Spleen (tissue), 11 donors: ENCODE measurements around the gene MRPL4. TPM values are rescaled to one million over a fixed set of nuclear protein-coding genes. Genes with fewer than 3 reads are reported as not detected.

Experiments
- DNase-seq: peaks from one replicate; pipeline ENCODE4 v3.0.0-alpha.2; 2020
- H3K27ac ChIP-seq, 8 donors: fragments of 200-600 bp; sonication (generic) in 7 of 8; 1 replicate in 4 of 8; 2 replicates in 4 of 8; pipeline versions ENCODE4 v1.5.0 to v1.8.0; 2016 to 2021; ENCODE audit warnings: inconsistent platforms in 4 of 8, mild to moderate bottlenecking in 4 of 8, moderate library complexity in 1 of 8
- H3K27me3 ChIP-seq, 7 donors: fragments of 200-600 bp; sonication (generic) in 6 of 7; replicated peaks in 1 of 7; 1 replicate in 4 of 7; 2 replicates in 3 of 7; pipeline versions ENCODE4 v1.5.0 to v1.8.0; 2016 to 2021; ENCODE audit warnings: inconsistent platforms in 3 of 7, mild to moderate bottlenecking in 1 of 7
- H3K36me3 ChIP-seq, 6 donors: fragments of 200-600 bp; sonication (generic) in 5 of 6; 1 replicate in 4 of 6; 2 replicates in 2 of 6; pipeline versions ENCODE4 v1.5.0 to v1.8.0; 2016 to 2021; ENCODE audit warnings: inconsistent platforms in 2 of 6
- H3K4me1 ChIP-seq, 6 donors: fragments of 200-600 bp; sonication (generic) in 5 of 6; 1 replicate in 3 of 6; 2 replicates in 3 of 6; pipeline versions ENCODE4 v1.5.0 to v1.8.0; 2016 to 2021; ENCODE audit warnings: inconsistent platforms in 3 of 6
- H3K4me3 ChIP-seq, 8 donors: fragments of 200-600 bp; sonication (generic) in 7 of 8; 1 replicate in 4 of 8; 2 replicates in 4 of 8; pipeline versions ENCODE4 v1.5.0 to v1.8.0; 2016 to 2021; ENCODE audit warnings: inconsistent platforms in 4 of 8, mild to moderate bottlenecking in 4 of 8, moderate library complexity in 2 of 8
- H3K9me3 ChIP-seq, 8 donors: fragments of 200-600 bp; sonication (generic) in 7 of 8; 1 replicate in 4 of 8; 2 replicates in 4 of 8; pipeline versions ENCODE4 v1.5.0 to v1.8.0; 2016 to 2021; ENCODE audit warnings: inconsistent platforms in 4 of 8
- POLR2A ChIP-seq, 3 donors: fragments of 450-650 bp; IDR thresholded peaks; one replicate each; pipeline ENCODE4 v1.5.1; 2017; ENCODE audit warnings: antibody characterized with exemption in 3 of 3, mild to moderate bottlenecking in 1 of 3
- POLR2AphosphoS5 ChIP-seq, 3 donors: sonication (generic); formaldehyde crosslinking; IDR thresholded peaks; one replicate each; pipeline ENCODE4 v1.5.1; 2017; ENCODE audit warnings: antibody characterized with exemption in 3 of 3
- WGBS, 5 donors: extraction: QIAGEN DNeasy Blood & Tissue Kit in 3 of 5; methylation state at CpG; one replicate each; pipeline versions ENCODE4 v1.1.5 to v1.1.7; 2013 to 2018; 5-methylcytosine and 5-hydroxymethylcytosine counted together
- intact Hi-C: fragments of 100-400 bp; cut with DNase I; formaldehyde crosslinking; loops from one replicate; pipeline ENCODE4 v1.15.0; 2023; ENCODE audit warnings: low total_unique reads
- polyA plus RNA-seq, 3 donors: library from polyadenylated mRNA; stranded (reverse); fragments of 200-250 nt; gene quantifications; one replicate each; pipeline ENCODE4 v1.2.1, GENCODE V29; 2013
- total RNA-seq, 7 donors: library from RNA; depleted of rRNA in 3 of 7; stranded (reverse); fragments of >200 nt in 3 of 7; fragmentation: NEBNext Ultra II Directional in 4 of 7; extraction: Animal tissue kit (Norgen Biotek cat#: 25700) in 4 of 7; gene quantifications; one replicate each; pipeline versions ENCODE4 v1.1.0 to v1.2.1, GENCODE V29; 2016 to 2021
- TF ChIP-seq, protein P1 (sequence below), 11 experiments: fragments of 200-600 bp in 7 of 11; fragments of 450-650 bp in 4 of 11; sonication (generic) in 4 of 11; IDR thresholded peaks in 8 of 11; conservative IDR thresholded peaks in 3 of 11; 1 replicate in 7 of 11; 2 replicates in 4 of 11; pipeline versions ENCODE4 v1.4.0 to v1.8.0; 2016 to 2021; ENCODE audit warnings: antibody characterized with exemption in 11 of 11, inconsistent platforms in 4 of 11, mild to moderate bottlenecking in 1 of 11
- donor health status: healthy with polysubstance abuse.
- donor health status: DM: no; HTN: no; CAD: no; lungs with moderate emphysema.
- donor health status: DM: no; HTN: no; CAD: no.
- donor health status: Bipolar disorder and iron deficiency.
- donor health status: healthy.
- donor health status: DM: no; HTN: no; CAD: no.
- donor health status: DM: yes; HTN: yes; CAD: no.

Gene MRPL4
- total and polyA plus RNA-seq, 10 donors: 31.5 to 60.5 (median 39.0) TPM

DNA sequence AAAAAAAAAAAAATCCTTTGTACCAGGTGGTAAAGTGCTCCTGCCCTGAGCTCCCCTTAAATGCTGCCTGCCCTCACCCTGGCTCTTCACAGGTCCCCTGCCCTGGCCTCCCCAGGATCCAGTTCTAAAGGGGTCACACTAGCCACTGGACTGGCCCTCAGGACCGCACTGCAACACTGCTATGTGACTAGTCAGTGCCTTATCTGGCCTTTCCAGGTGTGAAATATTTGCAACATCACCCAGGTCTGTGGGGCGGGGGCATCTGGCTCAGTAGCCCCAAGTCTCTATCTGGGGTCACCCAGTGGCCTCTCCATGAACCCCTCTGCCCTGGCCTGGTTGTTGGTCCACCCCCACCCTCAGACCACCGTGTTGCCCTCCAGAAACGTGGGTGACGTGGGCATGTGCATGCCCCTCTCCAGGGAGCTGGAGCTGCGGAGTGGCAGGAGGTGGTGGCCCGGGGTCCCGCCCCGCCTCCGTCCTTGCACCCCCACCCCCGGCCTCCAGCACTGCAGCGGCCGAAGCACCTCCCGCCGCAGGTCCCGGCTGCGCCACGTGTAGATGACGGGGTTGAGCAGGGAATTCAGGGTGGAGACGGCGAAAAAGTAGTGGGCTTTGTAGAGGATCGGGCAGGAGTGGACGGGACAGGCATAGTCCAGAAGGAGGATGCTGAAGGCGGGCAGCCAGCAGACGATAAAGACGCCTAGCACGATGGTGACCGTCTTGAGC, 28.4 kb upstream of the MRPL4 start:
- no peaks in the 10 kb centered on the region for H3K9me3 ChIP-seq
- 92 to 96% (median 94%) methylated on average over 22 to 28 of the region's 28 CpGs for WGBS, 5 donors
- no peak overlapping the region for H3K27ac ChIP-seq
- H3K27me3 ChIP-seq: no peaks in the 10 kb centered on the region
- intact Hi-C loops: no loop called here
- DNase-seq: no peak
- H3K36me3 ChIP-seq: peaks cover 0 to 15% (median 9%) of the 10 kb centered on the region in 6 donors
- H3K4me3 ChIP-seq: no peak overlapping the region
- TF ChIP-seq, protein P1, sequence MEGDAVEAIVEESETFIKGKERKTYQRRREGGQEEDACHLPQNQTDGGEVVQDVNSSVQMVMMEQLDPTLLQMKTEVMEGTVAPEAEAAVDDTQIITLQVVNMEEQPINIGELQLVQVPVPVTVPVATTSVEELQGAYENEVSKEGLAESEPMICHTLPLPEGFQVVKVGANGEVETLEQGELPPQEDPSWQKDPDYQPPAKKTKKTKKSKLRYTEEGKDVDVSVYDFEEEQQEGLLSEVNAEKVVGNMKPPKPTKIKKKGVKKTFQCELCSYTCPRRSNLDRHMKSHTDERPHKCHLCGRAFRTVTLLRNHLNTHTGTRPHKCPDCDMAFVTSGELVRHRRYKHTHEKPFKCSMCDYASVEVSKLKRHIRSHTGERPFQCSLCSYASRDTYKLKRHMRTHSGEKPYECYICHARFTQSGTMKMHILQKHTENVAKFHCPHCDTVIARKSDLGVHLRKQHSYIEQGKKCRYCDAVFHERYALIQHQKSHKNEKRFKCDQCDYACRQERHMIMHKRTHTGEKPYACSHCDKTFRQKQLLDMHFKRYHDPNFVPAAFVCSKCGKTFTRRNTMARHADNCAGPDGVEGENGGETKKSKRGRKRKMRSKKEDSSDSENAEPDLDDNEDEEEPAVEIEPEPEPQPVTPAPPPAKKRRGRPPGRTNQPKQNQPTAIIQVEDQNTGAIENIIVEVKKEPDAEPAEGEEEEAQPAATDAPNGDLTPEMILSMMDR (IDR thresholded peaks at IDR 0.05 in 8 of 11, conservative IDR thresholded peaks at IDR 0.05 in 3 of 11): no peak
- TF ChIP-seq POLR2AphosphoS5 (IDR thresholded peaks at IDR 0.05) (no peak), POLR2A (IDR thresholded peaks at IDR 0.05) (no peak)
- H3K4me1 ChIP-seq: peaks cover 0 to 29% (median 2%) of the 10 kb centered on the region in 6 donors

DNA sequence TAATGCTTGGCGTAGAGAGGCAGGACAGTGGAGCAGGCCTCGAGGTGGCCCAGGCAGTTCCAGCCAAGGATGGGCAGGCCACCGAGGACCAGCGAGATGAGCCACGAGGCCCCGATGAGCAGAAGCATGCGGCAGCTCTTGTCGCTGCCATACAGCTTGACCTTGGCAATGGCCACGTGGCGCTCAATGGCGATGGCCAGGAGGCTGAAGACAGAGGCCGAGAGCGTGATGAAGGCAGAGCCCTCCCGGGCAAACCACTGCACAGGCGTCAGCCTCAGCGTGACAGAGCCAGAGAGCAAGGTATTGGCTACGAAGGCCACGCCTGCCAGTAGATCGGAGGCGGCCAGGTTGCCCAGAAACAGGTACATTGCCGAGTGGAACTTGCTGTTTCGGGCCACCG, 27.7 kb upstream of the MRPL4 start:
- WGBS, 5 donors: 93 to 98% (median 95%) methylated on average over 23 of the region's 23 CpGs
- intact Hi-C loops: no loop called here
- H3K27ac ChIP-seq: no peak overlapping the region
- DNase-seq: no peak
- no peaks in the 10 kb centered on the region for H3K9me3 ChIP-seq
- no peaks in the 10 kb centered on the region for H3K27me3 ChIP-seq
- peaks cover 2 to 34% (median 6%) of the 10 kb centered on the region in 6 donors for H3K4me1 ChIP-seq
- no peak overlapping the region for H3K4me3 ChIP-seq
- TF ChIP-seq POLR2A (IDR thresholded peaks at IDR 0.05): no peak
- TF ChIP-seq POLR2AphosphoS5 (IDR thresholded peaks at IDR 0.05): no peak
- TF ChIP-seq, protein P1 (IDR thresholded peaks at IDR 0.05 in 8 of 11, conservative IDR thresholded peaks at IDR 0.05 in 3 of 11): no peak
- peaks cover 0 to 15% (median 9%) of the 10 kb centered on the region in 6 donors for H3K36me3 ChIP-seq

DNA sequence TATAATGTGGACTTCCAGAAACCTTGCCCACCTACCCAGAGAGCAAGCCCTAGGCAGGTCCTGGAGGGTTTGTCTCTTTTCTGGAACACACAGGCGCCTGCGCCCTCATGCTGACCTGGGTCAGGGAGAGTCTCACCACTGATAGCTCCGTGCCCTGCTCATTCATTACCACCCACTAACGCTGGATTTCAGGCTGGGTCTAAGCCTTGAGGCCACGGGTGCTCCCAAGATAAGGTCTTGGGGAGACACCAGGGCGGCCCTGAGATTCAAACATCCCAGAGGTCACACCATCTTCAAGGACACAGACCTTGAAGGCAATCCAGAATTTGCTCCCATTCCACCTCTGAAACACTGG, 26.0 kb upstream of the MRPL4 start:
- TF ChIP-seq POLR2A (IDR thresholded peaks at IDR 0.05) (no peak), POLR2AphosphoS5 (IDR thresholded peaks at IDR 0.05) (no peak)
- TF ChIP-seq, protein P1 (IDR thresholded peaks at IDR 0.05 in 8 of 11, conservative IDR thresholded peaks at IDR 0.05 in 3 of 11): no peak
- intact Hi-C loops: no loop called here
- Histone ChIP-seq H3K4me3 (no peak overlapping the region), H3K4me1 (peaks cover 9 to 40% (median 21%) of the 10 kb centered on the region in 6 donors), H3K9me3 (no peaks in the 10 kb centered on the region), H3K27ac (peak overlapping the region in 1 of 8 donors; percentile 21), H3K36me3 (peaks cover 0 to 15% (median 9%) of the 10 kb centered on the region in 6 donors), H3K27me3 (peaks cover 0 to 13% (median 0%) of the 10 kb centered on the region in 7 donors)
- DNase-seq: no peak
- 85 to 95% (median 87%) methylated on average over 6 of the region's 6 CpGs for WGBS, 5 donors

DNA sequence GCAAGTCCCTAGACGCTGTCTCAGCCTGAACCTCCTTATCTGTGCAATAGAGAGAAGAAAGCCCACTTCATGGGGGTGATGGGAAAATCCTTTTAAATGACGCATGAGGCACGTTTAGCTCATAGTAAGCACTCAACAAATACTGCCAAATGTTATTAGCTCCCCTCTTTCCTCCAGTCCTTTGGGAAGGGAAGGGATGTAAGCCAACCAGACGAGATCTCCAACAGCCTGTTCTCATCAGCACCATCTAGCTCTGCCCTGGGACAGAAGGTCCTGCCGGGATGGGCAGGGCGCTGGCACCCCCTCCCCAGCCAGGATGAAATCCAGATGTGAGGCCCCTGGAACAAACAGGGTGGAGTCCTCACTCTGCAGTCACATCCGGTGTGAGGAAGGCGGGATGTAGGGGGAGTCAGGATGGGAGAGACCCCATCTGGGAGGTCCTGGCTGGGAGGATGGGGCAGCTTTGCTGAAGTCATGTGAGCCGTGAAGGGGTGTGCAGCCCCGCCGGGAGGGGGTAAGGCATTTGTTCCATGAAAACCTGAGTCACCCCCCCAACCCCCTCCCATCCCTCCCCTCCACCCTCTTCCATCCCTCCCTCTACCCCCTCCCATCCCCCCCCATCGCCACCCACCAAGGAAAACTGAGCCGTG, 25.5 kb upstream of the MRPL4 start:
- WGBS, 5 donors: 65 to 77% (median 68%) methylated on average over 12 to 13 of the region's 13 CpGs
- Histone ChIP-seq H3K4me1 (peaks cover 9 to 45% (median 24%) of the 10 kb centered on the region in 6 donors), H3K27me3 (peaks cover 0 to 18% (median 0%) of the 10 kb centered on the region in 7 donors), H3K4me3 (no peak overlapping the region), H3K9me3 (no peaks in the 10 kb centered on the region), H3K27ac (peak overlapping the region in 4 of 8 donors; percentile 20 to 35 (median 22)), H3K36me3 (peaks cover 0 to 15% (median 9%) of the 10 kb centered on the region in 6 donors)
- no peak for DNase-seq
- TF ChIP-seq POLR2A (IDR thresholded peaks at IDR 0.05) (no peak), POLR2AphosphoS5 (IDR thresholded peaks at IDR 0.05) (peak in 2 of 3 donors; percentile 17 to 50)
- TF ChIP-seq, protein P1 (IDR thresholded peaks at IDR 0.05 in 8 of 11, conservative IDR thresholded peaks at IDR 0.05 in 3 of 11): no peak
- intact Hi-C loops: no loop called here
